ENCODE data around the gene UROS.

- TF ChIP-seq EZH2 (IDR thresholded peaks at IDR 0.05; ENCODE audit: insufficient read depth, poor library complexity, severe bottlenecking) = no peak
- no peak for TF ChIP-seq EZH2phosphoT487 (IDR thresholded peaks at IDR 0.05; ENCODE audit: insufficient read depth, low read depth)
These were observed 43.4 kb downstream of the UROS start for GRCh38 chr10:125779403-125780327.
